ENCODE data around the gene TSPAN10.

TSPAN10 gene

DNA sequence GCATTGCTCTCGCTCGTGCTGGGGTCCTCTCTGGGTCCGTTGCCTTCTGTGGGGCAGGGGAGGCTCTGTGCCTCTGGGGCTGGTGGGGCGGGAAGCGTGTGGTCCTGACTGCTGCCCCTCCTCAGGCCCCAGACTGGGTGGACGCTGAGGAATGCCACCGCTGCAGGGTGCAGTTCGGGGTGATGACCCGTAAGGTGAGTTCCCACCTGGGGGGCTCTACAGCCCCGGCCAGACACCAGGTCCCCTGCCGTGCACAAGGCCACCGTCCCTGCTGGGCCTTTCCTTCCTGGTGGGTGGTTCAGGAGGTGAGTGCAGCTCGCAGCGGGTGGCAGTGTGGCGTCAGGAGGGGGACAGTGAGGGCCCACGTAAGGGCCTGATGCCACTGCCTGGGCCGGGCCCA, 53.6 kb downstream of the TSPAN10 start:
- DNase-seq = no peak

DNA sequence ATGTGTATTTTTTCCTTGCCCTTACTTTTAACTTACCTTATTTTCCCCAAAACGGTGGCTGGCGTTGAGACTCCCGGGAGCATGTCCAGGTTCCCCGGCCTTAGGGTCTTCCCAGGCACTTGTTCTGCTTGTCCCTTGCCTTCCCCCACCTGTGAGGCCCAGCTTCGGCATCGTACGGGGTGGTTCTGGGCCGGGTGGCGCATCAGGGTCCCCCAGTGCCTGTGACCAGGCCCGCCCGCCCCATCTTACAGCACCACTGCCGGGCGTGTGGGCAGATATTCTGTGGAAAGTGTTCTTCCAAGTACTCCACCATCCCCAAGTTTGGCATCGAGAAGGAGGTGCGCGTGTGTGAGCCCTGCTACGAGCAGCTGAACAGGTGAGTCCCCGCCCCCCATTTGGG, 54.2 kb downstream of the TSPAN10 start:
- DNase-seq = no peak

DNA sequence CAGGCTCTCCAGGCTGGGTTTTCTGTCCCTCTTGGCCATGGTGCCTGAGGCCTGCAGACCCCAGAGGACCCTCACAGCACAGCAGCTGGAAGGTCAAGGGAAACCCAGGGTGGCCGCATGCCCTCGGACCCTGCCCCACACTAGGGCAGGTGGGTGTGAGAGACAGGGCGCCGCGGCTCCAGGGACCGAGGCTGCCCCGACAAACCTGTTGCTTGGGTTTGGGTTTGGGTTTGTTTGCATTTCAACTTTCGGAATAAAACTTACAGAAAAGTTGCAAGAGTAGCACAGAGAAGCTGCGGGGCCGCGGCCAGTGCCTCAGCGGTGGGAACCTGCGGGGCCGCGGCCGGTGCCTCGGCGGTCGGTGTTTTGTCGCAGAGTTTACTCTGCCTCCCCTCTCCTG, 54.6 kb downstream of the TSPAN10 start:
- no peak for DNase-seq

DNA sequence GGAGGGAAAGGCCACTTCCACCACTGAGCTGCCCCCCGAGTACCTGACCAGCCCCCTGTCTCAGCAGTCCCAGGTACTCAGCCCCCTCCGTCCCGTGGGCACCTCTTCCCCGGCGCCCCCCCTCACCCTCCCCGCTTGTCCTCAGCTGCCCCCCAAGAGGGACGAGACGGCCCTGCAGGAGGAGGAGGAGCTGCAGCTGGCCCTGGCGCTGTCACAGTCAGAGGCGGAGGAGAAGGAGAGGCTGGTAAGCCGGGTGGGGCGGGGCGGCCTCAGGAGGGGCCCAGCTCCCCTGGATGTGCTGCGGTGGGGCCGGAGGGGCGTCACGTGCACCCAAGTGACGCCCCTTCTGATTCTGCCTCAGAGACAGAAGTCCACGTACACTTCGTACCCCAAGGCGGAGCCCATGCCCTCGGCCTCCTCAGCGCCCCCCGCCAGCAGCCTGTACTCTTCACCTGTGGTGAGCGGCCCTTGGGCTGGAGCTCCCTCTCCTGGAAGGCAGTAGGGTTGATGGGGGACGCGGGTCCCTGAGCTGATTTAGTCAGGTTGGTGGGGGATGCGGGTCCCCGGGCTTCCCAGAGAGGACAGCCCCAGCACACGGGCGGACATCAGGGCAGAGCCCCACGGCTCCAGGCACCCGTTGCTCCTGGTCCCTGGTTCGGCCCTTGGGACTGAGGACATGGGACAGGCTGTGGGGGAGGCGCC, 56.7 kb downstream of the TSPAN10 start:
- no peak for DNase-seq

DNA sequence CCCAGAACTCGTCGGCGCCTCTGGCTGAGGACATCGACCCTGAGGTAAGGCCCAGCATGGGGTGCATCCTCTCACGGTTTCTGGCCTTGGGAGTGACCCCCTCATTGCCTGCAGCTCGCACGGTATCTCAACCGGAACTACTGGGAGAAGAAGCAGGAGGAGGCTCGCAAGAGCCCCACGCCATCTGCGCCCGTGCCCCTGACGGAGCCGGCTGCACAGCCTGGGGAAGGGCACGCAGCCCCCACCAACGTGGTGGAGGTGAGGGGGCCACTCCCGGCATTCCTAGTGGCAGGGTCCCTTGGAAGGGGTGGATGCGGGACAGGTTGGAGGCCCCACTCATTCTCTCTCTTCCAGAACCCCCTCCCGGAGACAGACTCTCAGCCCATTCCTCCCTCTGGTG, 57.8 kb downstream of the TSPAN10 start:
- no peak for DNase-seq

DNA sequence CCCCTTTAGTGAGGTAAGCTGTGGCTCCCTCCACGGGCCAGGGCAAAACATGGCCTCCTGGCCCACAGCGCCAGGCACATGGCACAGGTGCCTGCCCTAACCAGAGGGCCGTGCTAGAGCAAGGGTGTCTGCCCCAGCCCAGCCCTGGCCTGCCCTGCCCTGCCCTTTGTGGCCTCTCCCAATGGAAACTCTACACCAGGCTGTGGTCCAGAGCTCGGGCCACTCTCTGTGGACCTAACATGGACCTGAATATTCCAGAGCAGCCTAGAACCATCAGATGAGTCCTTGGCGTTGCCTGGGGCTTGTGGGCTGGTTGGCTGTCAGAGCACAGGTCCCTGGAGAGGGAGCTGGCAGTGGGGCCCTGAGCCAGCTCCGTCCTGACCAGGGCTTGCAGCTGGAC, 58.2 kb downstream of the TSPAN10 start:
- DNase-seq = no peak

DNA sequence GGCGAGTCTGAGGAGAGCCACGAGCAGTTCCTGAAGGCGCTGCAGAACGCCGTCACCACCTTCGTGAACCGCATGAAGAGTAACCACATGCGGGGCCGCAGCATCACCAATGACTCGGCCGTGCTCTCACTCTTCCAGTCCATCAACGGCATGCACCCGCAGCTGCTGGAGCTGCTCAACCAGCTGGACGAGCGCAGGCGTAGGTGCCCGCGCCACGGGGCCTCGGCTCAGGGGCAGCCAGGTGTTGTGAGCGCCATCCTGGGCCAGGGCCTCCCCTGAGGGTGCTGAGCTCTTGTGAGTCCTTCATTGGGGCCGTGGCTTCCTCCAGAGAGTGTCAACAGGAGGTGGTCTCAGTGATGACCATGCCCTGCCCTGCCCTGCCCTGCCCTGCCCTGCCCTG, 58.8 kb downstream of the TSPAN10 start:
- DNase-seq = no peak

DNA sequence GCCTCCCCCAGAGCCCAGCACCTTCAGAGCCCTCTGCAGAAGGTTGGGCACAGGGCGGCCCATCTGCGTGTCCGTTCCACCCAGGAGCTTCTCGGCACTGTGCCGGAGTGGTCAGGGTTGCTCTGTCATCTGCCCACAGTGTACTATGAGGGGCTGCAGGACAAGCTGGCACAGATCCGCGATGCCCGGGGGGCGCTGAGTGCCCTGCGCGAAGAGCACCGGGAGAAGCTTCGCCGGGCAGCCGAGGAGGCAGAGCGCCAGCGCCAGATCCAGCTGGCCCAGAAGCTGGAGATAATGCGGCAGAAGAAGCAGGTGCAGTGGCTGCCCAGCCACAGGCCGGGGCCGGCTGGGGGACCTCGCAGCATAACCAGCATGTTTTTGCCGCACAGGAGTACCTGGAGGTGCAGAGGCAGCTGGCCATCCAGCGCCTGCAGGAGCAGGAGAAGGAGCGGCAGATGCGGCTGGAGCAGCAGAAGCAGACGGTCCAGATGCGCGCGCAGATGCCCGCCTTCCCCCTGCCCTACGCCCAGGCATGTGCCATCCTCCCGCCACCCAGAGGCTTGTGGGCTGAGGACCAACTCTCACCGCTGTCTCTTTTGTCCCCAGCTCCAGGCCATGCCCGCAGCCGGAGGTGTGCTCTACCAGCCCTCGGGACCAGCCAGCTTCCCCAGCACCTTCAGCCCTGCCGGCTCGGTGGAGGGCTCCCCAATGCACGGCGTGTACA, 59.4 kb downstream of the TSPAN10 start:
- no peak for DNase-seq

DNA sequence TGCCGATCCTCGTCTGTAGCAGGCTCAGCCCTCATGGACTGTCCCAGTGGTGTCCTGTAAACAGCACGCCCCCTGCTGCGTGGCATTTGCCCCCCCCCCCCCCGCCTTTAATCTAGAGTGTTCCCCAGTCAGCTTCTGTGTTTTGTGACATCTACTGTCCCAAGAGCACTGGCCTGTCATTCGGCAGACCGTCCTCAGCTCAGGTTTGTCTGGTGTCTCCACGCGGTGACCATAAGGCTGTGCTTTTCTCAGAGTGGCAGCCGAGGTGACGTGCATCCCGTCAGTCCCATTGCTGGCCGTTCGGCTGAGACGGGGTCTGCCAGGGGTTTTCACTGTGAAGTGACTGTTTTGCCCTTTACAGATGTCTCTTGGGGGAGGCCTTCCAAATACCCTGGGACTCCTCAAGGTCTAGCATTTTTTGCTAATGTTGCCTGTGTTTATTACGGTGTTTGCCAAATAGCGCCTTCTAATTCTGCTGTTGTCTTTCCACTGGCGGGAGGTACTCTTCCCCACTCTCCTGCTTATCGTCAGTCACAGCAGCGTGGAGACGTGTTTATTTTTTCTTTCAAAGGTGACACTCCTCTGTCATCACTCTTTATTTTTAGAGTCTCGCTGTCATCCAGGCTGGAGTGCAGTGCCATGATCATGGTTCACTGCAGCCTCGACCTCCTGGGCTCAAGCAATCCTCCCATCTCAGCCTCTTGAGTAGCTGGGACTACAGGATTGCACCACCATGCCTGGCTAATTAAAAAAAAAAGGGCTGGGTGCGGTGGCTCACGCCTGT, 60.5 kb downstream of the TSPAN10 start:
- DNase-seq = no peak
